Fibroblast of upper back skin (primary cell): ENCODE measurements around the gene P2RY6.

Experiments used
- DNase-seq: peaks from one replicate; pipeline ENCODE4 v3.0.0-alpha.2; 2013

The P2RY6 gene

GRCh38 chr11:73281796-73282660 lies 9.9 kb downstream of the P2RY6 start:
- DNase-seq: no peak

GRCh38 chr11:73283276-73284000 lies 11.3 kb downstream of the P2RY6 start:
- no peak for DNase-seq

- no peak for DNase-seq
Observed at GRCh38 chr11:73284106-73284505, 12.0 kb downstream of the P2RY6 start.

- DNase-seq: no peak
Observed at GRCh38 chr11:73285721-73286120, 13.6 kb downstream of the P2RY6 start.

GRCh38 chr11:73286240-73286810 lies 14.2 kb downstream of the P2RY6 start:
- DNase-seq: no peak

GRCh38 chr11:73287400-73288101 lies 15.4 kb downstream of the P2RY6 start:
- DNase-seq: no peak

- DNase-seq: no peak
Observed at GRCh38 chr11:73288192-73288872, 16.2 kb downstream of the P2RY6 start.

- DNase-seq: peak; percentile 71
Observed at GRCh38 chr11:73288873-73289707, 17.0 kb downstream of the P2RY6 start.

- no peak for DNase-seq
Observed at GRCh38 chr11:73290536-73290935, 18.4 kb downstream of the P2RY6 start.

- DNase-seq: no peak
Observed at GRCh38 chr11:73291196-73291595, 19.1 kb downstream of the P2RY6 start.

GRCh38 chr11:73291781-73292524 lies 19.8 kb downstream of the P2RY6 start:
- no peak for DNase-seq

GRCh38 chr11:73292525-73292894 lies 20.4 kb downstream of the P2RY6 start:
- peak; percentile 41 for DNase-seq

- no peak for DNase-seq
Observed at GRCh38 chr11:73293356-73293936, 21.3 kb downstream of the P2RY6 start.

GRCh38 chr11:73294604-73295003 lies 22.5 kb downstream of the P2RY6 start:
- DNase-seq: no peak

- peak; percentile 74 for DNase-seq
Observed at GRCh38 chr11:73295241-73295995, 23.3 kb downstream of the P2RY6 start.

GRCh38 chr11:73295996-73296318 lies 23.8 kb downstream of the P2RY6 start:
- DNase-seq: no peak

- no peak for DNase-seq
Observed at GRCh38 chr11:73296501-73297230, 24.5 kb downstream of the P2RY6 start.

- DNase-seq: no peak
Observed at GRCh38 chr11:73297231-73297590, 25.1 kb downstream of the P2RY6 start.

GRCh38 chr11:73297702-73298101 lies 25.6 kb downstream of the P2RY6 start:
- no peak for DNase-seq
